Keratinocyte (primary cell): ENCODE results near the gene GPATCH4.

ENCODE experiments used
- EZH2 ChIP-seq: IDR thresholded peaks from one replicate; pipeline ENCODE4 v1.6.1; 2012; ENCODE audit warnings: inconsistent platforms, mild to moderate bottlenecking, low read length, moderate library complexity
- TF ChIP-seq, protein P1 (sequence below), 3 experiments: IDR thresholded peaks in 1 of 3; conservative IDR thresholded peaks in 1 of 3; optimal IDR thresholded peaks in 1 of 3; 2 replicates in 2 of 3; 3 replicates in 1 of 3; pipeline versions ENCODE3 to v1.5.1; 2011; ENCODE audit warnings: low read length in 3 of 3, mild to moderate bottlenecking in 3 of 3, moderate library complexity in 2 of 3, control low read depth in 1 of 3, inconsistent platforms in 1 of 3; ENCODE audit not compliant: insufficient read depth in 2 of 3; ENCODE audit errors: extremely low read depth in 1 of 3

DNA sequence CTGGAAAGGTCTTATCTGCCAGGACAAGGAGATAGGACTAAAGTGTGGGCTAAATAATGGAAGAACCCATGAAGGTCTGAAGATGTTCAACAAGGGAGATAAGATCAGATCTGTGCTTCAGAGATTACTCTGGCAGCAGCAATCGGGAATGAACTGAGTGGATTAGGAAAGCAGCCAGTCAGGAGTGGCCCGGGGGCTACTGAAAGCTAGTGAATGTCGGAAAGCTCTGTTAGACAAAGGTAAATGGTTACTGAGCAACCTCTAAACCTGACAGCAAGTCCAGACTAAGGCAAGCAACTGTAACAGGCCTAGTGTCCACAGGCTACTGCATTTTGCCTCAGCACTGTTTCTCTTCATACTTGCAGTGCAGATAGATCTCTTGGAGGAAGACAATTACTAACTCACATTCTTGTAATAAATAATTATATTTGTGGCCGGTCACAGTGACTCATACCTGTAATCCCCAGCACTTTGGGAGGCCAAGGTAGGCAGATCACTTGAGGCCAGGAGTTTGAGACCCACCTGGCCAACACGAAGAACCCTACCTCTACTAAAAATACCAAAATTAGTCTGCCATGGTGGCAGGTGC is 41.4 kb downstream of the GPATCH4 start:
- TF ChIP-seq, protein P1, sequence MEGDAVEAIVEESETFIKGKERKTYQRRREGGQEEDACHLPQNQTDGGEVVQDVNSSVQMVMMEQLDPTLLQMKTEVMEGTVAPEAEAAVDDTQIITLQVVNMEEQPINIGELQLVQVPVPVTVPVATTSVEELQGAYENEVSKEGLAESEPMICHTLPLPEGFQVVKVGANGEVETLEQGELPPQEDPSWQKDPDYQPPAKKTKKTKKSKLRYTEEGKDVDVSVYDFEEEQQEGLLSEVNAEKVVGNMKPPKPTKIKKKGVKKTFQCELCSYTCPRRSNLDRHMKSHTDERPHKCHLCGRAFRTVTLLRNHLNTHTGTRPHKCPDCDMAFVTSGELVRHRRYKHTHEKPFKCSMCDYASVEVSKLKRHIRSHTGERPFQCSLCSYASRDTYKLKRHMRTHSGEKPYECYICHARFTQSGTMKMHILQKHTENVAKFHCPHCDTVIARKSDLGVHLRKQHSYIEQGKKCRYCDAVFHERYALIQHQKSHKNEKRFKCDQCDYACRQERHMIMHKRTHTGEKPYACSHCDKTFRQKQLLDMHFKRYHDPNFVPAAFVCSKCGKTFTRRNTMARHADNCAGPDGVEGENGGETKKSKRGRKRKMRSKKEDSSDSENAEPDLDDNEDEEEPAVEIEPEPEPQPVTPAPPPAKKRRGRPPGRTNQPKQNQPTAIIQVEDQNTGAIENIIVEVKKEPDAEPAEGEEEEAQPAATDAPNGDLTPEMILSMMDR (optimal IDR thresholded peaks at IDR 0.05 in 1 of 3, IDR thresholded peaks at IDR 0.05 in 1 of 3, conservative IDR thresholded peaks at IDR 0.05 in 1 of 3; ENCODE audit: extremely low read depth in 1 of 3, insufficient read depth in 2 of 3, low read length in 3 of 3): no peak
- no peak for TF ChIP-seq EZH2
